Kidney tubule cell (primary cell): ENCODE results near the gene MSANTD3.
A peak's percentile ranks its signal among the peaks of the same experiment; 100 is the strongest.
"Not testable (repeated sequence)": the region's sequence is repeated elsewhere in the genome, so short reads cannot be mapped to it uniquely, and the experiment has no call there.

Experiments
- DNase-seq: peaks from one replicate; pipeline ENCODE4 v3.0.0-alpha.2; 2018; ENCODE audit warnings: low spot score

Gene MSANTD3

GRCh38 chr9:100426530-100427365, at the start of gene MSANTD3:
Gene MSANTD3, plus strand, starts transcription at chr9:100427143. Its CDS starts 14,796 bp downstream, at chr9:100441939.
- DNase-seq, result peak; percentile 90

- DNase-seq, result peak; percentile 37
Measured at GRCh38 chr9:100379862-100380261, 47.1 kb upstream of the MSANTD3 start.

GRCh38 chr9:100392989-100393388, 34.0 kb upstream of the MSANTD3 start:
- not testable (repeated sequence) for DNase-seq

- DNase-seq, result no peak
Measured at GRCh38 chr9:100394032-100394695, 32.8 kb upstream of the MSANTD3 start.

GRCh38 chr9:100394816-100395215, 32.1 kb upstream of the MSANTD3 start:
- DNase-seq, result no peak

- DNase-seq, result no peak
Measured at GRCh38 chr9:100396769-100397168, 30.2 kb upstream of the MSANTD3 start.

GRCh38 chr9:100397529-100398266, 29.2 kb upstream of the MSANTD3 start:
- DNase-seq, result no peak

GRCh38 chr9:100401042-100401441, 25.9 kb upstream of the MSANTD3 start:
- DNase-seq, result no peak

- no peak for DNase-seq
Measured at GRCh38 chr9:100406962-100407361, 20.0 kb upstream of the MSANTD3 start.

GRCh38 chr9:100408546-100409175, 18.3 kb upstream of the MSANTD3 start:
- DNase-seq, result no peak

- DNase-seq, result no peak
Measured at GRCh38 chr9:100409176-100409556, 17.8 kb upstream of the MSANTD3 start.

- peak; percentile 91 for DNase-seq
Measured at GRCh38 chr9:100411472-100412283, 15.3 kb upstream of the MSANTD3 start.

GRCh38 chr9:100413839-100414420, 13.0 kb upstream of the MSANTD3 start:
- no peak for DNase-seq

GRCh38 chr9:100417815-100418214, 9.1 kb upstream of the MSANTD3 start:
- no peak for DNase-seq

GRCh38 chr9:100419166-100419565, 7.8 kb upstream of the MSANTD3 start:
- DNase-seq, result no peak

- not testable (repeated sequence) for DNase-seq
Measured at GRCh38 chr9:100421116-100421515, 5.8 kb upstream of the MSANTD3 start.

GRCh38 chr9:100425758-100426157, 1.2 kb upstream of the MSANTD3 start:
- DNase-seq, result no peak

- no peak for DNase-seq
Measured at GRCh38 chr9:100426189-100426529, 784 bp upstream of the MSANTD3 start.

- DNase-seq, result peak; percentile 79
Measured at GRCh38 chr9:100427366-100428263, 672 bp downstream of the MSANTD3 start.
